ENCODE data around the gene SERGEF.

SERGEF gene

GRCh38 chr11:17777738-17778091 is 235.1 kb downstream of the SERGEF start:
- no peak for DNase-seq (ENCODE audit: low read depth)
- in situ Hi-C loops (cut with HindIII; ENCODE audit: low sequenced_read_pairs): no loop called here
- H3K4me3 ChIP-seq (ENCODE audit: low read depth, low read length): no peak overlapping the region
- TF ChIP-seq CTCF (IDR thresholded peaks at IDR 0.05; ENCODE audit: low read depth, low read length, missing control alignments): no peak

- in situ Hi-C loops (cut with HindIII; ENCODE audit: low sequenced_read_pairs): no loop called here
- no peak for TF ChIP-seq CTCF (IDR thresholded peaks at IDR 0.05; ENCODE audit: low read depth, low read length, missing control alignments)
- H3K4me3 ChIP-seq (ENCODE audit: low read depth, low read length): no peak overlapping the region
- DNase-seq (ENCODE audit: low read depth): no peak
Observed at GRCh38 chr11:17777086-17777737, 235.6 kb downstream of the SERGEF start.

GRCh38 chr11:17776212-17776875 is 236.5 kb downstream of the SERGEF start:
- no peak for TF ChIP-seq CTCF (IDR thresholded peaks at IDR 0.05; ENCODE audit: low read depth, low read length, missing control alignments)
- no peak for DNase-seq (ENCODE audit: low read depth)
- no peak overlapping the region for H3K4me3 ChIP-seq (ENCODE audit: low read depth, low read length)
- in situ Hi-C loops (cut with HindIII; ENCODE audit: low sequenced_read_pairs): no loop called here

GRCh38 chr11:17775507-17776211 is 237.2 kb downstream of the SERGEF start:
- no peak for TF ChIP-seq CTCF (IDR thresholded peaks at IDR 0.05; ENCODE audit: low read depth, low read length, missing control alignments)
- in situ Hi-C loops (cut with HindIII; ENCODE audit: low sequenced_read_pairs): no loop called here
- no peak for DNase-seq (ENCODE audit: low read depth)
- no peak overlapping the region for H3K4me3 ChIP-seq (ENCODE audit: low read depth, low read length)

GRCh38 chr11:17775035-17775348 is 237.9 kb downstream of the SERGEF start:
- in situ Hi-C loops (cut with HindIII; ENCODE audit: low sequenced_read_pairs): no loop called here
- DNase-seq (ENCODE audit: low read depth): no peak
- no peak overlapping the region for H3K4me3 ChIP-seq (ENCODE audit: low read depth, low read length)
- TF ChIP-seq CTCF (IDR thresholded peaks at IDR 0.05; ENCODE audit: low read depth, low read length, missing control alignments): no peak

- no peak overlapping the region for H3K4me3 ChIP-seq (ENCODE audit: low read depth, low read length)
- TF ChIP-seq CTCF (IDR thresholded peaks at IDR 0.05; ENCODE audit: low read depth, low read length, missing control alignments): no peak
- in situ Hi-C loops (cut with HindIII; ENCODE audit: low sequenced_read_pairs): loop anchor here (5.0 kb wide), 1 partner anchor 33 kb away; no protein-coding TSS in a partner anchor
- DNase-seq (ENCODE audit: low read depth): no peak
Observed at GRCh38 chr11:17774232-17775034, 238.4 kb downstream of the SERGEF start.
